Mesothelial cell of epicardium (in vitro differentiated cells): ENCODE measurements around the gene ATF1. TPM values are rescaled to one million over a fixed set of nuclear protein-coding genes. Genes with fewer than 3 reads are reported as not detected.
"Not testable (repeated sequence)": the region's sequence is repeated elsewhere in the genome, so short reads cannot be mapped to it uniquely, and the experiment has no call there.

Source experiments
- DNase-seq, 2 experiments: peaks; one replicate each; pipeline ENCODE4 v3.0.0; 2021; ENCODE audit warnings: low spot score in 2 of 2; ENCODE audit not compliant: unreplicated experiment in 2 of 2
- H3K27ac Mint-ChIP-seq: 2 replicates; pipeline ENCODE4 v1.8.0; 2021; ENCODE audit warnings: mixed read lengths
- H3K27me3 Mint-ChIP-seq: 2 replicates; pipeline ENCODE4 v1.8.0; 2021; ENCODE audit warnings: low read depth, mixed read lengths
- H3K36me3 Mint-ChIP-seq: 2 replicates; pipeline ENCODE4 v1.8.0; 2021; ENCODE audit warnings: mixed read lengths
- H3K4me1 Mint-ChIP-seq: 2 replicates; pipeline ENCODE4 v1.8.0; 2021; ENCODE audit warnings: mixed read lengths
- H3K4me3 Mint-ChIP-seq: 2 replicates; pipeline ENCODE4 v1.8.0; 2021; ENCODE audit warnings: mild to moderate bottlenecking, moderate library complexity, mixed read lengths
- H3K9me3 Mint-ChIP-seq: 2 replicates; pipeline ENCODE4 v1.8.0; 2021; ENCODE audit warnings: mixed read lengths
- CTCF ChIP-seq: fragments of 200-600 bp; sonication (generic); IDR thresholded peaks from one replicate; pipeline ENCODE4 v1.5.0; 2021; ENCODE audit warnings: antibody characterized with exemption; ENCODE audit not compliant: unreplicated experiment
- total RNA-seq: library from RNA; stranded (reverse); gene quantifications from 3 replicates; pipeline ENCODE4 v1.2.1, GENCODE V29; 2021

The ATF1 gene
- total RNA-seq, 1 donor from 2014 or later, result 27.9 TPM

GRCh38 chr12:50787618-50788017, 23.7 kb downstream of the ATF1 start:
- no peak overlapping the region for H3K27ac Mint-ChIP-seq
- peaks cover 36% of the 10 kb centered on the region for H3K36me3 Mint-ChIP-seq
- no peak for DNase-seq
- peaks cover 14% of the 10 kb centered on the region for H3K9me3 Mint-ChIP-seq
- no peak overlapping the region for H3K4me3 Mint-ChIP-seq
- TF ChIP-seq CTCF, result no peak
- no peaks in the 10 kb centered on the region for H3K4me1 Mint-ChIP-seq
- H3K27me3 Mint-ChIP-seq, result no peaks in the 10 kb centered on the region

- Mint-ChIP-seq H3K4me3 (no peak overlapping the region), H3K27ac (no peak overlapping the region), H3K9me3 (peaks cover 14% of the 10 kb centered on the region), H3K4me1 (no peaks in the 10 kb centered on the region), H3K27me3 (no peaks in the 10 kb centered on the region), H3K36me3 (peaks cover 36% of the 10 kb centered on the region)
- DNase-seq, result no peak
- no peak for TF ChIP-seq CTCF
Observed at GRCh38 chr12:50788561-50788960, 24.7 kb downstream of the ATF1 start.

- no peak overlapping the region for H3K27ac Mint-ChIP-seq
- DNase-seq, result no peak
- H3K9me3 Mint-ChIP-seq, result peaks cover 14% of the 10 kb centered on the region
- H3K36me3 Mint-ChIP-seq, result peaks cover 36% of the 10 kb centered on the region
- no peak overlapping the region for H3K4me3 Mint-ChIP-seq
- no peak for TF ChIP-seq CTCF
- H3K27me3 Mint-ChIP-seq, result no peaks in the 10 kb centered on the region
- H3K4me1 Mint-ChIP-seq, result no peaks in the 10 kb centered on the region
Observed at GRCh38 chr12:50790081-50790480, 26.2 kb downstream of the ATF1 start.

GRCh38 chr12:50799908-50800307, 36.0 kb downstream of the ATF1 start:
- TF ChIP-seq CTCF, result no peak
- no peaks in the 10 kb centered on the region for H3K4me1 Mint-ChIP-seq
- DNase-seq, result no peak
- no peaks in the 10 kb centered on the region for H3K27me3 Mint-ChIP-seq
- peaks cover 72% of the 10 kb centered on the region for H3K36me3 Mint-ChIP-seq
- H3K9me3 Mint-ChIP-seq, result peaks cover 30% of the 10 kb centered on the region
- H3K4me3 Mint-ChIP-seq, result no peak overlapping the region
- H3K27ac Mint-ChIP-seq, result no peak overlapping the region

GRCh38 chr12:50803230-50803875, 39.5 kb downstream of the ATF1 start:
- Mint-ChIP-seq H3K9me3 (peaks cover 24% of the 10 kb centered on the region), H3K4me1 (no peaks in the 10 kb centered on the region), H3K36me3 (peaks cover 52% of the 10 kb centered on the region), H3K4me3 (no peak overlapping the region), H3K27ac (no peak overlapping the region), H3K27me3 (no peaks in the 10 kb centered on the region)
- no peak for TF ChIP-seq CTCF
- DNase-seq, result no peak

GRCh38 chr12:50806176-50806575, 42.3 kb downstream of the ATF1 start:
- Mint-ChIP-seq H3K27ac (no peak overlapping the region), H3K4me1 (no peaks in the 10 kb centered on the region), H3K36me3 (peaks cover 35% of the 10 kb centered on the region)

GRCh38 chr12:50809131-50809530, 45.2 kb downstream of the ATF1 start:
- H3K27me3 Mint-ChIP-seq, H3K27ac Mint-ChIP-seq, H3K4me1 Mint-ChIP-seq, H3K9me3 Mint-ChIP-seq, DNase-seq, H3K4me3 Mint-ChIP-seq: not testable (repeated sequence)
- peaks cover 29% of the 10 kb centered on the region for H3K36me3 Mint-ChIP-seq

More at GRCh38 chr12:50806176-50806575, 42.3 kb downstream of the ATF1 start:
- DNase-seq, result no peak
- TF ChIP-seq CTCF, result no peak
- Mint-ChIP-seq H3K27me3 (no peaks in the 10 kb centered on the region), H3K4me3 (no peak overlapping the region), H3K9me3 (peaks cover 5% of the 10 kb centered on the region)

GRCh38 chr12:50814921-50815320, 51.0 kb downstream of the ATF1 start:
- H3K9me3 Mint-ChIP-seq, H3K27me3 Mint-ChIP-seq, H3K27ac Mint-ChIP-seq, DNase-seq, H3K4me1 Mint-ChIP-seq, H3K4me3 Mint-ChIP-seq: not testable (repeated sequence)
- H3K36me3 Mint-ChIP-seq, result peaks cover 43% of the 10 kb centered on the region
